Activated T-helper 1 cell treated with anti-CD3 and anti-CD28 coated beads, Interleukin-2, amount 50 U/mL, for 16 hours (primary cell): Measurements from ENCODE around the gene CELA2B.
"Not testable (repeated sequence)": the region's sequence is repeated elsewhere in the genome, so short reads cannot be mapped to it uniquely, and the experiment has no call there.

ENCODE experiments used
- DNase-seq, 2 donors: peaks; one replicate each; pipeline ENCODE4 v3.0.0-alpha.2; 2020; ENCODE audit warnings: low read depth in 1 of 2, low spot score in 1 of 2

Gene CELA2B

GRCh38 chr1:15465674-15466073 is 10.2 kb upstream of the CELA2B start:
- DNase-seq: no peak

- not testable (repeated sequence) for DNase-seq
Measured at GRCh38 chr1:15466955-15467625, 8.8 kb upstream of the CELA2B start.

- DNase-seq: no peak
Measured at GRCh38 chr1:15468145-15468544, 7.8 kb upstream of the CELA2B start.

GRCh38 chr1:15469361-15469760 is 6.5 kb upstream of the CELA2B start:
- no peak for DNase-seq

- not testable (repeated sequence) for DNase-seq
Measured at GRCh38 chr1:15469821-15470448, 6.0 kb upstream of the CELA2B start.

GRCh38 chr1:15471067-15471466 is 4.8 kb upstream of the CELA2B start:
- DNase-seq: not testable (repeated sequence)

GRCh38 chr1:15471723-15472122 is 4.2 kb upstream of the CELA2B start:
- not testable (repeated sequence) for DNase-seq

- no peak for DNase-seq
Measured at GRCh38 chr1:15472587-15472986, 3.3 kb upstream of the CELA2B start.

GRCh38 chr1:15476927-15477326 is 1.0 kb downstream of the CELA2B start:
- no peak for DNase-seq

GRCh38 chr1:15477646-15478212 is 1.8 kb downstream of the CELA2B start:
- no peak for DNase-seq

GRCh38 chr1:15479654-15480347 is 3.9 kb downstream of the CELA2B start:
- DNase-seq: no peak

GRCh38 chr1:15482455-15482854 is 6.6 kb downstream of the CELA2B start:
- DNase-seq: not testable (repeated sequence)

GRCh38 chr1:15482983-15483543 is 7.2 kb downstream of the CELA2B start:
- DNase-seq: not testable (repeated sequence)

- DNase-seq: no peak
Measured at GRCh38 chr1:15483971-15484370, 8.1 kb downstream of the CELA2B start.

GRCh38 chr1:15484443-15484842 is 8.5 kb downstream of the CELA2B start:
- DNase-seq: not testable (repeated sequence)

- DNase-seq: no peak
Measured at GRCh38 chr1:15485636-15486035, 9.7 kb downstream of the CELA2B start.

GRCh38 chr1:15486844-15487610 is 11.1 kb downstream of the CELA2B start:
- DNase-seq: not testable (repeated sequence)

- no peak for DNase-seq
Measured at GRCh38 chr1:15488371-15488770, 12.5 kb downstream of the CELA2B start.

GRCh38 chr1:15489052-15489736 is 13.3 kb downstream of the CELA2B start:
- no peak for DNase-seq

GRCh38 chr1:15491010-15491409 is 15.1 kb downstream of the CELA2B start:
- not testable (repeated sequence) for DNase-seq
